Measurements from ENCODE around the gene CXCL10.

- TF ChIP-seq POLR2AphosphoS5 (IDR thresholded peaks at IDR 0.05; ENCODE audit: low read depth, low read length) = no peak
- TF ChIP-seq REST (IDR thresholded peaks at IDR 0.05; ENCODE audit: insufficient read depth in 1 of 2, low read depth in 2 of 2, low read length in 2 of 2) = no peak
Measured at GRCh38 chr4:76000279-76000678, 23.0 kb downstream of the CXCL10 start.
